ENCODE measurements around the gene DFFA. TPM values are rescaled to one million over a fixed set of nuclear protein-coding genes. Genes with fewer than 3 reads are reported as not detected.

The DFFA gene
- total and polyA plus RNA-seq, 2 donors (not counting 3 experiments of a cell fraction or from before 2014, with no cell fraction given): 30.0 to 44.5 TPM

- Histone ChIP-seq H3K36me3 (ENCODE audit: control insufficient read depth in 2 of 2, extremely low read depth in 1 of 2, insufficient read depth in 2 of 2, low read length in 2 of 2) (no peaks in the 10 kb centered on the region), H3K4me1 (ENCODE audit: control insufficient read depth, extremely low read depth, insufficient read depth, low read length) (no peaks in the 10 kb centered on the region), H3K27ac (ENCODE audit: insufficient read depth, low read depth, low read length) (no peak overlapping the region), H3K9me3 (replicated peaks; ENCODE audit: control insufficient read depth, insufficient read depth, low read length) (no peaks in the 10 kb centered on the region), H3K27me3 (ENCODE audit: control insufficient read depth in 2 of 2, insufficient read depth in 2 of 2, low read length in 2 of 2) (no peaks in the 10 kb centered on the region), H3K9ac (replicated peaks; ENCODE audit: extremely low read depth, insufficient read depth, low read length) (no peak overlapping the region), H3K9me1 (replicated peaks; ENCODE audit: control insufficient read depth, extremely low read depth, insufficient read depth, low read length) (no peaks in the 10 kb centered on the region), H4K20me1 (replicated peaks; ENCODE audit: control insufficient read depth, extremely low read depth, insufficient read depth, low read length) (no peaks in the 10 kb centered on the region), H3K79me2 (ENCODE audit: control insufficient read depth, insufficient read depth, low read length) (no peaks in the 10 kb centered on the region), H2AFZ (ENCODE audit: low read depth, low read length) (no peak overlapping the region), H3K4me3 (replicated peaks in 1 of 3; ENCODE audit: insufficient read depth in 1 of 3, low read depth in 1 of 3, low read length in 3 of 3) (no peak overlapping the region), H3K4me2 (ENCODE audit: insufficient read depth, low read length) (no peak overlapping the region)
- intact Hi-C loops (cut with micrococcal nuclease): no loop called here
- dilution Hi-C loops (cut with MboI; ENCODE audit: extremely low pct_ligation_motif_present, low sequenced_read_pairs): no loop called here
- CTCF ChIA-PET: interaction anchor here (0.8 kb wide), 1 partner anchor 56 kb away, joined by 3 read pairs; no protein-coding TSS in a partner anchor
- POLR2A ChIA-PET: no interaction called here
- FAIRE-seq (no peak), DNase-seq (ENCODE audit: low read depth, low spot score) (no peak)
- no peak for TF ChIP-seq EZH2 (IDR thresholded peaks at IDR 0.05; ENCODE audit: borderline replicate concordance, low read depth, low read length, severe bottlenecking)
- BruUV-seq (replicated peaks): no TSS peak
Observed at GRCh38 chr1:10438677-10439163, 33.6 kb downstream of the DFFA start.

- POLR2A ChIA-PET: interaction anchor here (0.6 kb wide), 1 partner anchor 8 kb away, joined by 4 read pairs; no protein-coding TSS in a partner anchor
Observed at GRCh38 chr1:10437052-10437451, 35.3 kb downstream of the DFFA start.

More at GRCh38 chr1:10437052-10437451, 35.3 kb downstream of the DFFA start:
- no peak overlapping the region for H3K9ac ChIP-seq (replicated peaks; ENCODE audit: extremely low read depth, insufficient read depth, low read length)
- no peak overlapping the region for H3K4me3 ChIP-seq (replicated peaks in 1 of 3; ENCODE audit: insufficient read depth in 1 of 3, low read depth in 1 of 3, low read length in 3 of 3)
- FAIRE-seq (peak; percentile 56), DNase-seq (ENCODE audit: low read depth, low spot score) (no peak)
- no peak overlapping the region for H3K27ac ChIP-seq (ENCODE audit: insufficient read depth, low read depth, low read length)
- no peaks in the 10 kb centered on the region for H3K4me1 ChIP-seq (ENCODE audit: control insufficient read depth, extremely low read depth, insufficient read depth, low read length)
- H4K20me1 ChIP-seq (replicated peaks; ENCODE audit: control insufficient read depth, extremely low read depth, insufficient read depth, low read length): no peaks in the 10 kb centered on the region
- H3K4me2 ChIP-seq (ENCODE audit: insufficient read depth, low read length): no peak overlapping the region
- H3K9me1 ChIP-seq (replicated peaks; ENCODE audit: control insufficient read depth, extremely low read depth, insufficient read depth, low read length): no peaks in the 10 kb centered on the region
- TF ChIP-seq POLR2A (IDR thresholded peaks at IDR 0.05; ENCODE audit: low read depth, low read length): no peak
- TF ChIP-seq EZH2 (IDR thresholded peaks at IDR 0.05; ENCODE audit: borderline replicate concordance, low read depth, low read length, severe bottlenecking): no peak
- intact Hi-C loops (cut with micrococcal nuclease): no loop called here
- H3K27me3 ChIP-seq (ENCODE audit: control insufficient read depth in 2 of 2, insufficient read depth in 2 of 2, low read length in 2 of 2): no peaks in the 10 kb centered on the region
- H3K36me3 ChIP-seq (ENCODE audit: control insufficient read depth in 2 of 2, extremely low read depth in 1 of 2, insufficient read depth in 2 of 2, low read length in 2 of 2): no peaks in the 10 kb centered on the region
- H2AFZ ChIP-seq (ENCODE audit: low read depth, low read length): no peak overlapping the region
- no peaks in the 10 kb centered on the region for H3K9me3 ChIP-seq (replicated peaks; ENCODE audit: control insufficient read depth, insufficient read depth, low read length)
- CTCF ChIA-PET: interaction anchor here (0.8 to 1.1 kb wide), 2 partner anchors 10 to 57 kb away, joined by 3 read pairs; no protein-coding TSS in a partner anchor
- dilution Hi-C loops (cut with MboI; ENCODE audit: extremely low pct_ligation_motif_present, low sequenced_read_pairs): no loop called here
- no peaks in the 10 kb centered on the region for H3K79me2 ChIP-seq (ENCODE audit: control insufficient read depth, insufficient read depth, low read length)
- BruUV-seq (replicated peaks): no TSS peak
